ENCODE results near the gene PRPF6. TPM values are rescaled to one million over a fixed set of nuclear protein-coding genes. Genes with fewer than 3 reads are reported as not detected.

Gene PRPF6
- total and polyA plus RNA-seq, 2 of the 13 experiments (the other 11 are each of a cell fraction or from before 2014, with no cell fraction given): 63.7 to 101 TPM

- 0 out of 2 replicates have a peak, but pooled peaks have one; percentile 38 for TF ChIP-seq CERS6 (CRISPR knock-in tag; IDR thresholded peaks at IDR 0.05)
- TF ChIP-seq ZNF281 (CRISPR knock-in tag; IDR thresholded peaks at IDR 0.05; ENCODE audit: borderline replicate concordance): 0 out of 2 replicates have a peak, but pooled peaks have one; percentile 15
- no peak for TF ChIP-seq ONECUT2 (CRISPR knock-in tag; IDR thresholded peaks at IDR 0.05)
- peak; percentile 6; the same call in 1 of the 2 replicates for TF ChIP-seq ZNF761 (CRISPR knock-in tag; conservative IDR thresholded peaks at IDR 0.05)
- TF ChIP-seq MAX (IDR thresholded peaks at IDR 0.05): peak; percentile 17; the same call in 1 of the 2 replicates
- TF ChIP-seq LBX2 (CRISPR knock-in tag; IDR thresholded peaks at IDR 0.05; ENCODE audit: borderline replicate concordance): 0 out of 2 replicates have a peak, but pooled peaks have one; percentile 56
- TF ChIP-seq AGO2 (optimal IDR thresholded peaks at IDR 0.05; ENCODE audit: low read depth, low read length): peak; percentile 95
- TF ChIP-seq ISL2 (CRISPR knock-in tag; IDR thresholded peaks at IDR 0.05): no peak
- TF ChIP-seq ZNF30 (CRISPR knock-in tag; IDR thresholded peaks at IDR 0.05): no peak
- peak; percentile 79 for TF ChIP-seq ZC3H13 (CRISPR knock-in tag; IDR thresholded peaks at IDR 0.05)
- TF ChIP-seq HMGXB4 (CRISPR knock-in tag; IDR thresholded peaks at IDR 0.05; ENCODE audit: borderline replicate concordance in 1 of 2, low read depth in 1 of 2): no peak
- TF ChIP-seq PTBP1 (IDR thresholded peaks at IDR 0.05; ENCODE audit: low read depth, low read length, poor library complexity, severe bottlenecking): peak; percentile 36
- TF ChIP-seq CBX1 (IDR thresholded peaks at IDR 0.05; ENCODE audit: low read depth): peak; percentile 19
- 0 out of 2 replicates have a peak, but pooled peaks have one; percentile 7 for TF ChIP-seq RNF2 (conservative IDR thresholded peaks at IDR 0.05; ENCODE audit: low read depth)
- no peak for TF ChIP-seq ZEB1 (IDR thresholded peaks at IDR 0.05; ENCODE audit: insufficient replicate concordance, low read depth)
- TF ChIP-seq ZNF605 (CRISPR knock-in tag; IDR thresholded peaks at IDR 0.05): 0 out of 2 replicates have a peak, but pooled peaks have one; percentile 91
- TF ChIP-seq CBX2 (IDR thresholded peaks at IDR 0.05; ENCODE audit: low read depth, low read length): no peak
- TF ChIP-seq CBX2 (CRISPR knock-in tag; IDR thresholded peaks at IDR 0.05; ENCODE audit: low read depth): no peak
- no peak for TF ChIP-seq ELF4 (CRISPR knock-in tag; IDR thresholded peaks at IDR 0.05; ENCODE audit: borderline replicate concordance)
- TF ChIP-seq ZBTB25 (CRISPR knock-in tag; IDR thresholded peaks at IDR 0.05): no peak
- TF ChIP-seq ZNF572 (CRISPR knock-in tag; IDR thresholded peaks at IDR 0.05): peak; percentile 92; the same call in 1 of the 2 replicates
Observed at GRCh38 chr20:63968136-63968927, 12.6 kb upstream of the PRPF6 start (continued).

All from HepG2 (cell line).